Activated CD8-positive, alpha-beta T cell treated with anti-CD3 and anti-CD28 coated beads for 36 hours (primary cell): ENCODE measurements around the gene PTOV1. TPM values are rescaled to one million over a fixed set of nuclear protein-coding genes. Genes with fewer than 3 reads are reported as not detected.

Source experiments
- ATAC-seq: fragments of 200-7000 bp; cut with Tn5 transposase; one replicate; pipeline ENCODE4 v1.10.0; 2021; ENCODE audit warnings: mild to moderate bottlenecking, moderate library complexity
- CTCF ChIA-PET: fragments of 350-600 bp; sonication (Branson Sonifier 250); formaldehyde crosslinking; loops from one replicate; lab custom pipeline; 2021; ENCODE audit warnings: antibody characterized with exemption; lab: Charles Lee
- POLR2A ChIA-PET: fragments of 350-600 bp; sonication (Branson Sonifier 250); formaldehyde crosslinking; loops from one replicate; lab custom pipeline; 2021; ENCODE audit warnings: antibody characterized with exemption; lab: Charles Lee
- DNase-seq: peaks from one replicate; pipeline ENCODE4 v3.0.0-alpha.2; 2020
- H3K27ac Mint-ChIP-seq: one replicate; pipeline ENCODE4 v1.8.0; 2021; ENCODE audit warnings: mild to moderate bottlenecking, mixed read lengths
- H3K27me3 Mint-ChIP-seq: one replicate; pipeline ENCODE4 v1.8.0; 2021; ENCODE audit warnings: mixed read lengths
- H3K36me3 Mint-ChIP-seq: one replicate; pipeline ENCODE4 v1.8.0; 2021; ENCODE audit warnings: low read depth, mixed read lengths
- H3K4me1 Mint-ChIP-seq: one replicate; pipeline ENCODE4 v1.8.0; 2021; ENCODE audit warnings: low read depth, mixed read lengths
- H3K4me3 Mint-ChIP-seq: one replicate; pipeline ENCODE4 v1.8.0; 2021; ENCODE audit warnings: mild to moderate bottlenecking, moderate library complexity, mixed read lengths
- H3K9me3 Mint-ChIP-seq: one replicate; pipeline ENCODE4 v1.8.0; 2021; ENCODE audit warnings: mixed read lengths
- intact Hi-C: fragments of 100-400 bp; cut with micrococcal nuclease; formaldehyde crosslinking; loops from one replicate; pipeline ENCODE4 v1.10.0; 2022
- total RNA-seq, 2 experiments: library from RNA; stranded (reverse); gene quantifications; one replicate each; pipeline ENCODE4 v1.2.3, GENCODE V29; 2021
- TF ChIP-seq, protein P1 (sequence below): fragments of 200-600 bp; IDR thresholded peaks from one replicate; pipeline ENCODE4 v1.8.0; 2022; ENCODE audit warnings: antibody characterized with exemption, mild to moderate bottlenecking

The PTOV1 gene
- total RNA-seq, 2 experiments from 2014 or later, result 87.4 to 88.5 TPM

DNA sequence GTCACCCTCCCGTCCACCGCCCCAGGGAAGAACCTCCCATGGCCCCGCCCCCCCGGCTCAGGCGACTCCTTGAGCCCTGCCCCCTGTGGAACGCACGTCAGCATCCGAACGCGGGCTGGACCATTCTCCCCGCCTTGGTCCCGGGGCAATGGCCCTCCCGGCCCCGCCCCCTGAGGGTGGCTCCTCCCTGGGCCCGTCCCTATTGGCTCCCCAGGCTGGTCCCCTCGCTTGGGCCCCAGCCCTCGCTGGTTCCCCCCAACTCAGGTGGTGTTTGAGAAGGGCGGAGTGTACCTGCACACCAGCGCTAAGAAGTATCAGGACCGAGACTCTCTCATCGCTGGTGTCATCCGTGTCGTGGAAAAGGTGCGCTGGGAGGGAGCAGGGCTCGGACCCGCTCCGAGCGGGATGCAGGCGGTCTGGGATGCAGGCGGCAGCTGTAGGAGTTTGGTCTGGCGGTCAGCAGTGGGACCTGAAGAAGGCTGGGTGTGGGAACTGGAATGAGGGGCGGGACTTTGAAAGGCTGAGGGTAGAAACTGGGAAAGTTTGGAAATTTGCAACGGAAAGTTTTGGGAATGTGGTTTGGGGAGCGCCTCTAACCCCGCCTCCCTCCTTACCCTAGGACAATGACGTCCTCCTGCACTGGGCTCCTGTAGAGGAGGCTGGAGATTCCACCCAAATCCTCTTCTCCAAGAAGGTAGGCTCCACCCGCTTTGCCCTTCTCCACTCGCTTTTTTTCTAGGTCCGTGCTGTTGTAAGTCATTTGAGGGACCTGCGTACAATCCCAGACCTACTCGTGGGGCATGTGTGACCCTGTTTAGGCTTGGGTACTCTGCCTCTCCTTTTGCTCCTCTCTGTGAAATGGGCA, 27.2 kb downstream of the PTOV1 start:
- ATAC-seq (peak; percentile 79), DNase-seq (peak; percentile 99)
- no peak overlapping the region for H3K4me3 Mint-ChIP-seq
- CTCF ChIA-PET, result interaction anchor here (1.2 kb wide), 1 partner anchor 11 kb away, joined by 4 read pairs; no protein-coding TSS in a partner anchor
- peaks cover 16% of the 10 kb centered on the region for H3K4me1 Mint-ChIP-seq
- intact Hi-C loops, result loop anchor here (10.0 kb wide), 1 partner anchor 47 kb away; the partner anchor contains the start of genes ATF5 and NUP62
- peaks cover 26% of the 10 kb centered on the region for H3K36me3 Mint-ChIP-seq
- POLR2A ChIA-PET, result interaction anchor here (1.2 to 2.0 kb wide), 8 partner anchors 9 to 202 kb away, joined by 3 to 10 read pairs (median 6); partner anchors contain the start of genes ATF5, FUZ, IL4I1 and NUP62
- no peaks in the 10 kb centered on the region for H3K9me3 Mint-ChIP-seq
- TF ChIP-seq, protein P1, sequence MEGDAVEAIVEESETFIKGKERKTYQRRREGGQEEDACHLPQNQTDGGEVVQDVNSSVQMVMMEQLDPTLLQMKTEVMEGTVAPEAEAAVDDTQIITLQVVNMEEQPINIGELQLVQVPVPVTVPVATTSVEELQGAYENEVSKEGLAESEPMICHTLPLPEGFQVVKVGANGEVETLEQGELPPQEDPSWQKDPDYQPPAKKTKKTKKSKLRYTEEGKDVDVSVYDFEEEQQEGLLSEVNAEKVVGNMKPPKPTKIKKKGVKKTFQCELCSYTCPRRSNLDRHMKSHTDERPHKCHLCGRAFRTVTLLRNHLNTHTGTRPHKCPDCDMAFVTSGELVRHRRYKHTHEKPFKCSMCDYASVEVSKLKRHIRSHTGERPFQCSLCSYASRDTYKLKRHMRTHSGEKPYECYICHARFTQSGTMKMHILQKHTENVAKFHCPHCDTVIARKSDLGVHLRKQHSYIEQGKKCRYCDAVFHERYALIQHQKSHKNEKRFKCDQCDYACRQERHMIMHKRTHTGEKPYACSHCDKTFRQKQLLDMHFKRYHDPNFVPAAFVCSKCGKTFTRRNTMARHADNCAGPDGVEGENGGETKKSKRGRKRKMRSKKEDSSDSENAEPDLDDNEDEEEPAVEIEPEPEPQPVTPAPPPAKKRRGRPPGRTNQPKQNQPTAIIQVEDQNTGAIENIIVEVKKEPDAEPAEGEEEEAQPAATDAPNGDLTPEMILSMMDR, result no peak
- no peak overlapping the region for H3K27ac Mint-ChIP-seq
- no peaks in the 10 kb centered on the region for H3K27me3 Mint-ChIP-seq

DNA sequence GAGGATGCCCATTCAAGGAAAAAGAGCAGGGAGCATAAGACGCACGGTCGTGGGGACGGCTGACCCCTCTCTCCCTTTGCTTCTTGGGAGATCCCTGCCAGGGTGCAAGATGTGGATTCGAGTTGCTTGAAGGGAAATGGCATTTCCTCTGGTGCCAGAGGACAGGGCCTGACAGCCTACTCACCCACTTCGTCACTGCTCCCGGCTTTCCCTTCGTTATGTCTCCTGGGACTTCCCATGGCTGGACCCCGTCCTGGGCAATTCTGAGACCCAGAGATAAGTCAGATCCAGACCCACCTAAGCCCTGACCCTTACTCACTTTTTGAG, 27.7 kb downstream of the PTOV1 start:
- no peak overlapping the region for H3K27ac Mint-ChIP-seq
- no peak for ATAC-seq
- H3K9me3 Mint-ChIP-seq, result no peaks in the 10 kb centered on the region
- H3K27me3 Mint-ChIP-seq, result no peaks in the 10 kb centered on the region
- CTCF ChIA-PET, result interaction anchor here (1.1 kb wide), 1 partner anchor 11 kb away, joined by 4 read pairs; no protein-coding TSS in a partner anchor
- no peak for DNase-seq
- H3K4me1 Mint-ChIP-seq, result peaks cover 16% of the 10 kb centered on the region
- POLR2A ChIA-PET, result interaction anchor here (0.8 to 1.9 kb wide), 2 partner anchors 11 to 28 kb away, joined by 3 to 6 read pairs; partner anchors contain the start of gene PTOV1
- H3K4me3 Mint-ChIP-seq, result no peak overlapping the region
- peaks cover 31% of the 10 kb centered on the region for H3K36me3 Mint-ChIP-seq
- TF ChIP-seq, protein P1, result no peak
- intact Hi-C loops, result loop anchor here (10.0 kb wide), 1 partner anchor 46 kb away; the partner anchor contains the start of genes ATF5 and NUP62

DNA sequence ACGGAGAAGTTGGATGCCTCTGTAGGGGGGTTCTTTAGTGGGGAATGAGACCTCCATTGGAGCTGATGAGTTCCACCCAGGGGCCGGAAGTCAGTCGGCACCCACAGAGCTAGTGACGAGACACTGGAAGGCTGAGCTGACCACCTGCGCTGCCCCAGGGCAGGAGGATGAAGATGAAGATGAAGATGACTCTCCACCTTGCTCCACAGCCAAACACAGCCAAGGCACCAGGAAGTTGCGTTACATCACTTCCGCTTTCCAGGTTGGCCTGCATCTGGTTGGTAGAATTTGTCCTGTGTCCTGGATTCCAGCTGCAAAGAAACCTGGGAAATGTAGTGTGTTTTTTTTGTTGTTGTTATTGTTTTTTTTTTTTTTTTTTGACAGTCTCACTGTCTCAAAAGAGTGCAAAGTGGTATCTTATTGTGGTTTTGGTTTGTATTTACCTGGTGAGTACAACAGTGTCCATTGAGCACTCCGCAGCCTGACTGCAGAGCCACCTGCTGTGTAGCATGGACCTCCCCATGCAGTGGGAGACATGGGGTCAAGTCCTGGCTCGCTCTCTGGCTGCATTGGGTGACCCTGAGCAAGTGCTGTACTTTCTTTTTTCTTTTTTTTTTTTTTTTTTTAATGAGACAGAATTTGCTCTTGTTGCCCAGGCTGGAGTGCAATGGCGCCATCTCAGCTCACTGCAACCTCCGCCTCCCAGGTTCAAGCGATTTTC, 28.4 kb downstream of the PTOV1 start:
- POLR2A ChIA-PET, result interaction anchor here (0.8 kb wide), 1 partner anchor 11 kb away, joined by 3 read pairs; no protein-coding TSS in a partner anchor
- Mint-ChIP-seq H3K9me3 (no peaks in the 10 kb centered on the region), H3K36me3 (peaks cover 35% of the 10 kb centered on the region), H3K4me1 (peaks cover 16% of the 10 kb centered on the region), H3K4me3 (no peak overlapping the region), H3K27me3 (no peaks in the 10 kb centered on the region), H3K27ac (no peak overlapping the region)
- TF ChIP-seq, protein P1, result no peak
- CTCF ChIA-PET, result interaction anchor here (1.1 kb wide), 1 partner anchor 11 kb away, joined by 4 read pairs; no protein-coding TSS in a partner anchor
- ATAC-seq, result no peak
- DNase-seq, result no peak
- intact Hi-C loops, result loop anchor here (10.0 kb wide), 1 partner anchor 45 kb away; the partner anchor contains the start of genes ATF5 and NUP62

DNA sequence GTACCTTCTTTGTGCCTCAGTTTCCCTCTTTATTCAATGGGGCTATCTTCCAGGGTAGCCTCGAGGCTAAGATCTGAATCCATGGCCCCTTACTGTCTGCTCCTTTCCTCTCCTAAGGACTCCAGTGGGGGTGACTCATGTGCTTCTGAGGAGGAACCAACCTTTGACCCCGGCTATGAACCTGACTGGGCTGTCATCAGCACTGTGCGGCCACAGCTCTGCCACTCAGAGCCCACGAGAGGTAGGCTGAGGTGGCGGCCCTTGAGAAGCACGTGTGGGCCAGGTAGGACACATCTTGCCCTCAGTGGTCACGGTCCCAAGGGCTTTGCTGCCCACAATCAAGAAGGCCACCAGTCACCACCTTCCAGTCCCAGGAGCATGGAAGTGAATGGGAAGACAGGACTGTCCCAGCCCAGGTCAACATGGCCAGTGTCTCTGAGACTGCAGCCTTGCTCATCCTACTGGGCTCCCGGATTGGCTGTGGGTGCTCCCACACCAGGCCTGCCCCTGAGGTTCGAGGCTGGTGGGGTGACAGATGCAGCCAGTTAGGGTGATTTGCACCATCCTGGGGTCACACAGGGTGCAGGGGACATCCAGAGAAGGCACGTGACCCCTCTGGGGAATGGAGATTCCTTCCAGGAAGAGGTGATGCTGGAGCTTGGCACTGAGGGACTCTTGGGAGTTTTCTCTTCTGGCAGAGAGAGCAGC, 29.4 kb downstream of the PTOV1 start:
- Mint-ChIP-seq H3K27ac (no peak overlapping the region), H3K27me3 (no peaks in the 10 kb centered on the region), H3K4me1 (peaks cover 12% of the 10 kb centered on the region), H3K9me3 (no peaks in the 10 kb centered on the region), H3K4me3 (no peak overlapping the region), H3K36me3 (peaks cover 40% of the 10 kb centered on the region)
- DNase-seq, result no peak
- ATAC-seq, result no peak
- TF ChIP-seq, protein P1, result no peak
- intact Hi-C loops, result no loop called here
- ChIA-PET CTCF (interaction anchor here (2.1 kb wide), 1 partner anchor 10 kb away, joined by 10 read pairs; no protein-coding TSS in a partner anchor), POLR2A (no interaction called here)
